Natural killer cell treated with Interleukin-12 subunit alpha and Interleukin-12 subunit beta and Interleukin-15 and Interleukin-18, amount 100 ng/mL, for 72 hours (primary cell): ENCODE measurements around the gene MBNL2. TPM values are rescaled to one million over a fixed set of nuclear protein-coding genes. Genes with fewer than 3 reads are reported as not detected.

Experiments
- ATAC-seq, 2 donors: fragments of 150-1000 bp; cut with Tn5 transposase in 1 of 2; sonication (Bioruptor Pico), chemical (Tn5 transposase) in 1 of 2; 2 replicates each; pipeline ENCODE4 v1.10.0; 2021
- DNase-seq: peaks from one replicate; pipeline ENCODE4 v3.0.0; 2022; ENCODE audit warnings: low spot score
- H3K27ac Mint-ChIP-seq, 2 donors: 1 replicate in 1 of 2; 2 replicates in 1 of 2; pipeline ENCODE4 v1.8.0; 2022; ENCODE audit warnings: mixed read lengths in 2 of 2, mild to moderate bottlenecking in 1 of 2, moderate library complexity in 1 of 2
- H3K27me3 Mint-ChIP-seq, 2 donors: 1 replicate in 1 of 2; 2 replicates in 1 of 2; pipeline ENCODE4 v1.8.0; 2022; ENCODE audit warnings: mixed read lengths in 2 of 2
- H3K36me3 Mint-ChIP-seq: one replicate; pipeline ENCODE4 v1.8.0; 2022; ENCODE audit warnings: mixed read lengths
- H3K4me1 Mint-ChIP-seq, 2 donors: 1 replicate in 1 of 2; 2 replicates in 1 of 2; pipeline ENCODE4 v1.8.0; 2022; ENCODE audit warnings: low read depth in 2 of 2, mixed read lengths in 2 of 2, mild to moderate bottlenecking in 1 of 2
- H3K4me3 Mint-ChIP-seq: one replicate; pipeline ENCODE4 v1.8.0; 2022; ENCODE audit warnings: mixed read lengths
- H3K9me3 Mint-ChIP-seq: 2 replicates; pipeline ENCODE4 v1.8.0; 2022; ENCODE audit warnings: mixed read lengths
- total RNA-seq, 2 donors: library from RNA; stranded (reverse); gene quantifications; one replicate each; pipeline ENCODE4 v1.2.3, GENCODE V29; 2022

Gene MBNL2
- total RNA-seq, 2 donors from 2014 or later, result 13.0 to 15.6 TPM

DNA sequence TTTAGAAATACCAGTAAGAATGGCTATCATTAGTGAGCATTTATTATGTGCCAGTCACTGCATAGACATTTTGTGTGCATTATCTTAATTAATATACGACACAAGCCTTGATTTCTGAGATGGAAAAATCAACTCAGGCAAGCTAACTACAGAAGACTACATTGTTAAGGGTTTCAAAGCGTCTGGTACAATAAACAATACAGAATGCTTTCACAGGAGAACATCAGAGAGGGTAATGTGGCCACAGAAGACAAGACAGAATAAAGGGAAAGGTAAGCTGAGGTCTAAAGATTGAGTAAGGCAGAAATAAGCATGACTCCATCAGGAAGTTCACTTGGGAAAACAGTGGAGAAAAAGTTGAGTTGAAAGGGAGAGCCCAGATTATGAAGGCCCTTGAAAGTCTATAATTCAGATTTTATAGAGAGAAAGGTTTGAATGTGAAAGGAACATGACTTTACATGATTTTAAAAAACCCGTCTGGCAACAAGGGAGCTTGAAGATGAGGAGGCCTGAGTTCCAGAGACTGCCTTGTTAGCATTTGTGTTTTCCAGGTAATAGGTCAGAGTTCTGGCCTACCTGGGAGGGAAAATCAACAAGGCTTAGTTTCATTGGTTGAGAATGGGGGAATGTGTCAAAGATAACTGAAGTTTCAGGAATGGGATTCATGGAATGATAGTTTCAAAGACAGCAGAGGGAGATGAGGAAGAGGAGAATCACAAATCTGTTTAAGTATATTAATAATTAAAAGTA is 1.8 kb upstream of the MBNL2 start:
- H3K4me3 Mint-ChIP-seq, result no peak overlapping the region
- H3K4me1 Mint-ChIP-seq, result peaks cover 28 to 29% of the 10 kb centered on the region in 2 donors
- ATAC-seq (no peak), DNase-seq (no peak)
- no peaks in the 10 kb centered on the region for H3K36me3 Mint-ChIP-seq
- H3K27me3 Mint-ChIP-seq, result no peaks in the 10 kb centered on the region
- H3K9me3 Mint-ChIP-seq, result no peaks in the 10 kb centered on the region
- H3K27ac Mint-ChIP-seq, result no peak overlapping the region

DNA sequence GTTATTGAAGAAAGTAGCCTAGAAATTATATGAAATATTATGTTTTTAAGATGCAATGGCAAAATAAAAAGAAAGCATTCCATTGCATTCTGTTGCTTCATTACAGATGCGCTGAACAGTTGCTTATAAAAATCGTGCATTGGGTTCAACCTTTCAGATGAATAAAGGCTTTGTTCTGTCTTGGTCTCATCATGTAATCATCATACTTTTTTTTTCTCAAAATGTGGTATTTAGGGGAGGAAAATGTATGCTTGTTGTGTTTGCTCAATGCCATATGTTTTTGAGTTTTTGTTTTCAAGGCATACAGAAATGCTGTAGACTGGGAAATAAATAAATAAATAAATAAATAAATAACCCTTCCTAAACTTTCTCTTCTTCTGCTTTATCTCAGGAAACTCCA is 1.1 kb upstream of the MBNL2 start:
- Mint-ChIP-seq H3K9me3 (no peaks in the 10 kb centered on the region), H3K4me1 (peaks cover 32 to 35% of the 10 kb centered on the region in 2 donors), H3K4me3 (no peak overlapping the region), H3K27me3 (no peaks in the 10 kb centered on the region), H3K27ac (peak overlapping the region in 1 of 2 donors; percentile 92), H3K36me3 (no peaks in the 10 kb centered on the region)
- ATAC-seq (no peak), DNase-seq (no peak)

DNA sequence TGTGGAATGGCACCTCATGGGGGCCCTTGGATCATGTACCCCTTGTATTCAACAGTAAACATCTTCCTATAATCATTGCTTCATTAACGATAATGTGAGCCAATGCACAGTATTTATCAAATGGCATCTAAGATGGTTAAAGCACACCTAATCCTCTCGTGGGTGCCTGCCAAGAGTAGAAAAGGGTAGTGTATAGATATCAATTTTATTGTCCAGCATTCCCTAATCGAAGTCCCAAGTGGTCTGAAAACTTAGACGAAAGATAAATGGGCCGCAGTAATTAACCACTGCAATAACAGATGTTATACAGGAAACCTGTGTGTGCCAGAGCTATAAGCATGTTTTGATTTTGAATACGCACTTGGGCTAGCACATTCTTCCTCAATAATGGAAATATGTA is 667 bp upstream of the MBNL2 start:
- no peak for DNase-seq
- Mint-ChIP-seq H3K9me3 (no peaks in the 10 kb centered on the region), H3K4me3 (peak overlapping the region; percentile 91), H3K4me1 (peaks cover 34 to 38% of the 10 kb centered on the region in 2 donors), H3K36me3 (no peaks in the 10 kb centered on the region), H3K27ac (peak overlapping the region in 1 of 2 donors; percentile 92), H3K27me3 (no peaks in the 10 kb centered on the region)
- ATAC-seq, result no peak

DNA sequence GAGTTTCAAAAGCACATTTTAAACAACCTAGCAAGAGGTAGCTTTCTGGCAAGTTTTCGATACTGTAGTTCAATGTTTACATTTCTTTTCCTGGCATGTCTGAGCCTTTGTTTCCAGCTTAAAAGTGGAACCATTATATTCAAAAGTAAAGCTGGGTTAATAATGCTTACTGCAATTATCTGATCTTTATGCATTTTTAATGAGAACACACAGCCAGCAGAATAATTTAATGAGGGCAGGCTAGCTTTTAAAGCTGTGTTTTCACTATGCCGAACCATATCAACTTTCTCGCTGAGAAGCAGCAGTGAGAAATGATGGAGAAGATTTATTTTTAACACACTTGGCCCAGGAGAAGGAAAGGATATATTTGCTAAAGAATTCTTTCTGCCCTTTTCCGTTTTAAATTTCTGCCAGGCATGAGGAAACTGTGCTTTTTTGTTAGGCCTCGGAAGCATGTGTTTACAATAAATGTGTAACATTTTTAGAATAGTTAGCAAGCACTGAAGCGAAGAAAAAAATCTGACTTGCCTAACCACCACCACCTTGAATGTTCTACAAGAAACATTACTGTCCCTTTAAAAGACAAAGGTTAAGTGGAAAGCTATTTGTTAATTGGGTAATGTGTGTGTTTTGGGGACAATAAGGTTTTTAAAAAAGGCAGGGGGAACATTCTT is 1.0 kb downstream of the MBNL2 start:
- Mint-ChIP-seq H3K9me3 (no peaks in the 10 kb centered on the region), H3K36me3 (no peaks in the 10 kb centered on the region), H3K4me1 (peaks cover 46 to 48% of the 10 kb centered on the region in 2 donors), H3K4me3 (peak overlapping the region; percentile 91), H3K27ac (peak overlapping the region; percentile 92 to 96), H3K27me3 (no peaks in the 10 kb centered on the region)
- no peak for DNase-seq
- ATAC-seq, result no peak

DNA sequence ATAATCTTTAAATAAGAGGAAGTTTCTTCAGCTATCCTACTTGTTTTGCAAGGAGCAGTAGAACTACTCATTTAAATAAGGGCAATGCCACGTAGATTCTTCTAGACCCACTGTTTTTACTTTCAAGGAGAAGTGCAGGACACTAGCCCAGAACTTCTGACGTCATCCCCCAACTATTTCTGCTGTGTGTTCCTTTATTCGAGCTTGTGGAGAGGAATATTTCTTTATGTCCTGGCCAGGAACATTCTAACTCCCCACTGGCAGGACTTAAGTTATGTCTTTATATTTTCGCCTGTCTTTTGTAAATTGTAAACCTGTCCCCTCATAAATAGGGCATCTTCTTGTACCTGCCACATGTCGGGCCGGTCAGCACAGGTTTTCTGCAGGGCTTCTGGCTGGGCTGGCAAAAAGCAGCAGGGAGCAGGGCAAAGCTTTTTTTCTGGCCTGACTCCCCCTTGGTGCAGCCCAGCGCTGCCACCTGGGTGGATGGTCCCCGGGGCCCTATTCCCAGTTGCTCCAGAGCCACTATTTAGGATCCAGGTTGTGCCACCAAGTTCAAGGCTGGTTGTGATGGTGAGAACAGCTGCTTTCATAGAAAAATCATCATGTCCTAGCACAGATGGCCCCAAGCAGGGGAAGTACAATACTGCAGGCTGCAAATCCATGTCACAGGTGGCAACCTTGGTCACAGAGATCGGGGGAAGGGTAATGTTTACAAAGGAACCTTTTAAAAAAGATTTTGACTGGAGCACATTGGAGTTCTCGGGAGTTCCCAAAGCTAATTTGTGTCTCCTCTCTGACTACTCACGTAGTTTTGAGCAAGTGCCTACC is 1.8 kb downstream of the MBNL2 start:
- Mint-ChIP-seq H3K9me3 (no peaks in the 10 kb centered on the region), H3K36me3 (no peaks in the 10 kb centered on the region), H3K27me3 (no peaks in the 10 kb centered on the region), H3K27ac (peak overlapping the region; percentile 92 to 96), H3K4me1 (peaks cover 46 to 48% of the 10 kb centered on the region in 2 donors), H3K4me3 (peak overlapping the region; percentile 91)
- ATAC-seq (no peak), DNase-seq (no peak)

DNA sequence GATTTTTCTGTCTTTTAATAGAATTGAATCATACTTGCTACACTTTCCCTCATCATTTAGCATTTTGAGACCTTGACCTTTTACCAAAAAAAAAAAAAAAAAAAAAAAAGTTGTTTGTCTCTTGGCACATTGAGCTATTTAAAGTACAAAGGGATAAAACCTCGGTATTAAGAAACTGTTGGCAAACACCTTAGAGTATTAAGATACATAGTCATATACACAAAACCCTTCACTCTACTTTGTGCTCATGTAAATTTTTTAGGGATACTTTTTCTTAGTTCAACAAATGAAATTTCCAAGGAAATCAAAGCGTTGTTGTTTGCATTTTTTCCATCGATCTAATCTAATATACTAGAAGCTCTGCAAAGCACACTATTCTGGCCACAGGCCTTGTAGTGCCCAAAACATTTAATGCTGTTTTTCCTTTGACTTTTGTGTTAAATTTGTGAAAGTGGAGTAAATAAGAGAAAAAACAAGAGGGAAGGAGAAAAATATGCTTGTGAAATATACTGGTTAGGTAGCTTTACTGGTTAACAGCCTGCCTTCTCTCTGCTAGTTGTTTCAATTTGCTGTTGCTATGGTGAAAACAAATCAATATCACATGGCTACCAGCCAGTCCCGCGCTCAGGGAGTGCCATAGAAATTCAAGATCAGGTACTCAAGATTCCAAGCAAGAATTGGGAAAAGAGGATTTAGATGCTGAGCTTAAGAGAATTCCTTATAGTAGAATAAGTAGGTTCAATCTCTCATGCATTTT is 2.6 kb downstream of the MBNL2 start:
- Mint-ChIP-seq H3K36me3 (no peaks in the 10 kb centered on the region), H3K4me3 (peak overlapping the region; percentile 91), H3K9me3 (no peaks in the 10 kb centered on the region), H3K27me3 (no peaks in the 10 kb centered on the region), H3K27ac (peak overlapping the region; percentile 92 to 96), H3K4me1 (peaks cover 51 to 53% of the 10 kb centered on the region in 2 donors)
- no peak for ATAC-seq
- DNase-seq, result no peak

DNA sequence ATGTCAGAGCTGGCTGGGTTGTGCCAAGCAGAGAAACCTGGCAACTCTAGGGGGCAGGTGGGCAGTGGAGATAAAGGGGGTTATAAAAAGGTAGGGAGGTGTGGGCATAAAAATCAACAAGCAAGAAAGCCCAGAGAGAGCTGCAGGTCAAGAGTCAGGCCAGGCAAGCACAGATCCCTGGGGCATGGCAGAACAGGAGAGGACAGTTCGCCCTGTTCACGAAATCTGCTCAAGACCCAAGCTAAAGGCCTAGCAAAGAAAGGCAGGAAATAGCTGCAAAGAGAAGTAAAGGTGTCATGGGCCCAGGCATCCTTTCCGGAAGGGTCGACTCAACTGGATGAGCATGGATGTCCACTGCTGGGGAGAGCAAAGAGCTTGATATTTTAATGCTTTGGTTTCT is 3.4 kb downstream of the MBNL2 start:
- Mint-ChIP-seq H3K27me3 (no peaks in the 10 kb centered on the region), H3K27ac (peak overlapping the region; percentile 92 to 96), H3K4me3 (peak overlapping the region; percentile 91), H3K9me3 (no peaks in the 10 kb centered on the region), H3K36me3 (no peaks in the 10 kb centered on the region), H3K4me1 (peaks cover 52 to 61% of the 10 kb centered on the region in 2 donors)
- DNase-seq (no peak), ATAC-seq (no peak)

DNA sequence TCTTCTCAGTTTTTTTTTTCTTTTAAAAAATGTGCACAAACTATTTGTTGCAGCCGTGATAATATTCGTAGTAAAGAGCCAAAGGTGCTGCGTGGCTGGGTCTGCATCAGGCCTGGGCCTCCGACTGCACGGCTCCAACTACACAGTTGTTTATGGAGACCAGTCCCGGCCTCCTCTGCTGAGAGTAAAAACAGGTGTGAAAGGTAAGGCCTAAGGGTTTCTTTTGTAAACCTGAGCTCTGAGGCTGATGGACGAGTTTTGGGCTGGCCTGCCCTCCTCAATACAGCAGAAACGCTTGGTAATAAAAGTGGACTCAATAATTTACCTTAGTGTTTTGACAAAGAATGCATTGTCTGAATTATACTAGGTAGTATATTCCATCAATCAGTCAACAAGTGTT is 3.9 kb downstream of the MBNL2 start:
- peak overlapping the region; percentile 91 for H3K4me3 Mint-ChIP-seq
- no peaks in the 10 kb centered on the region for H3K9me3 Mint-ChIP-seq
- peak overlapping the region; percentile 92 to 96 for H3K27ac Mint-ChIP-seq
- H3K36me3 Mint-ChIP-seq, result no peaks in the 10 kb centered on the region
- no peaks in the 10 kb centered on the region for H3K27me3 Mint-ChIP-seq
- peaks cover 52 to 61% of the 10 kb centered on the region in 2 donors for H3K4me1 Mint-ChIP-seq
- DNase-seq (no peak), ATAC-seq (no peak)

DNA sequence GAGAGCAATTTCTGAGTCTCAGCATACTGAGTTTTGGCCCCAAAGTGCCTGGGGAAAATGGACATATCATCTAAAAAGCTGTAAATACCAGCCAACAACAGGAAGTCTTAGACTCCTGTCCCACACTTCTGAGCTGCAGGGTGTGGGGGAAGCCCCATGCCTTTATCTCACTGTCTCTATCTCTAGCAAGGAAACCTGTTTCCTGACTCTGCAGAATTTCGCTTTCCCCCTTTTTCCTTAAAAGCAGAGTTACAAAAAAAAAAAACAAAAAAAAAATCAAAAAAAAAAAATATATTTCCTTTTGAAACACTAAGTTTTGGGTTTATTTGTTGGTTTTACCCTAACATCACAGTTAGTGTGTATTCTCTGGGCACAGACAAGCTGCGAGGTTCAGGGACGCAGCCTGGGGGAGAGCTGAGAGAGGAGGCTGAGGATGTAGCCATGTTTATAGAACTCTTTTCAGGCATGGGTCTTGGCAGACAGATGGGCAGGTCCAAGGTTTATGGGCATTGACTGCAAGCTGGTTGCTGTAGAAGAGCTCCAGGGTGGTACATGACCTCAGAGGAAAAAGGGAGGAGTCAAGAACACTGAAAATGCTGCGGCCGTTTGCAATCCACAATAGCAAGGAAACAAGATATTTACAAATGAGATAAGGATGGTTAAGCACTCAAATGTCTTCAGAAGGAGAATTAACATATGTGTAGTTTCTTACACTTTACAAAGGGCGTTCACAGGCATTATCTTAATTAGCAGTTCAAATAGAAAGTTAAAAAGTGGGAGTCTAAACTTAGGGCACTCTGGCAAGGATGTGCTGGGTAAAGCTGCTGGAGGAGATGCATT is 4.9 kb downstream of the MBNL2 start:
- peak; percentile 69 for DNase-seq
- H3K36me3 Mint-ChIP-seq, result no peaks in the 10 kb centered on the region

DNA sequence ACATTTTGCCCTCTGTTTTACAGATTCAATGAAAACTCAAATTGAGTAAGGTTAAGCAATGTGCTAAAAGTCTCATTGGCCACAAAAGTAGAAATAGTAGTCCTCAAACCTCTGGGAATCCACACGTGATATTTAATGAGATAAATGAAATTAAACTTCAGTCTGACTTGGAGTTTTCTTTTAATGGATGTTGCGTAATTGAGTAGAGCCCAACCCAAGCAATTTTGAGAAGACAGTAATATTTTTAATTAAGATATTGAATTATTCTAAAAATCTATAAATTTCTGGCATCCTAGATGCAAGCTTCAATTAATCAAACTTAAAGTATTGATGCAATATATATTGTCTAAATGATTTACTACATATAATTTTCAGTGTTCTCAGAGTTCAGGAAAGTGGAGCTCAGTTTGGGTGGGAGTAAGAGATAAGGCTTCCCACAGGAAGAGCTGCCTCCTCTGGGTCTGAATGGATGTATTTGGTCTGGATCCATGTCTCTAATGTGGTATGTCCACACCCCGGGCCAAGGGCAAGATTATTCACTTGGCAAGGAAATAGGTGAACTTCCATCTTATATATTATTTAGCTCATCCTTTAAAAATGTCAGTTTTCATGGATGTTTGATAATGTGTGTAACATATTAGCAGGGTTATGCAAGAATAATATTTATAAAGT is 6.9 kb downstream of the MBNL2 start:
- Mint-ChIP-seq H3K4me3 (no peak overlapping the region), H3K27ac (no peak overlapping the region), H3K27me3 (no peaks in the 10 kb centered on the region), H3K36me3 (no peaks in the 10 kb centered on the region), H3K4me1 (peaks cover 38 to 55% of the 10 kb centered on the region in 2 donors), H3K9me3 (no peaks in the 10 kb centered on the region)
- ATAC-seq, result no peak
- no peak for DNase-seq

More for the DNA sequence above, 4.9 kb downstream of the MBNL2 start:
- no peaks in the 10 kb centered on the region for H3K27me3 Mint-ChIP-seq
- ATAC-seq, result peak; percentile 70 to 71
- H3K4me1 Mint-ChIP-seq, result peaks cover 47 to 60% of the 10 kb centered on the region in 2 donors
- peak overlapping the region; percentile 67 to 96 for H3K27ac Mint-ChIP-seq
- H3K9me3 Mint-ChIP-seq, result no peaks in the 10 kb centered on the region
- H3K4me3 Mint-ChIP-seq, result peak overlapping the region; percentile 82

DNA sequence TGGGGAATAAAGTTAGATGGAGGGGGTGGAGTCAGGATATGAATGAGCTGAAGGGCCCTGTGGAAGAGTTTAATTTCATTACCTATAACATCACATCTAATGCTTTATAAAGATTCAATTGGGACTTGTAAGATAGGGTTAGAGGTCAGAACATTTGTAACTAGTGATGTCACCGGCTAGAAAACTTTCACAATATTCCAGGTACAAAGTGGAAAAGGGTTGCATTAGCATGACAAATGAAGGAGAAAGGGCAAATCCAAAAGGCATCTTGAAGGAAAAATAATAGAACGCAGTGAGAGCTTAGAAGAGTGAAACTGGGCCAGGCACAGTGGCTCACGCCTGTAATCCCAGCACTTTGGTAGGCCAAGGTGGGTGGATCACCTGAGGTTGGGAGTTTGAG is 7.6 kb downstream of the MBNL2 start:
- Mint-ChIP-seq H3K27ac (no peak overlapping the region), H3K9me3 (no peaks in the 10 kb centered on the region), H3K4me3 (no peak overlapping the region), H3K4me1 (peaks cover 38 to 56% of the 10 kb centered on the region in 2 donors), H3K36me3 (no peaks in the 10 kb centered on the region), H3K27me3 (no peaks in the 10 kb centered on the region)
- no peak for ATAC-seq
- DNase-seq, result no peak

DNA sequence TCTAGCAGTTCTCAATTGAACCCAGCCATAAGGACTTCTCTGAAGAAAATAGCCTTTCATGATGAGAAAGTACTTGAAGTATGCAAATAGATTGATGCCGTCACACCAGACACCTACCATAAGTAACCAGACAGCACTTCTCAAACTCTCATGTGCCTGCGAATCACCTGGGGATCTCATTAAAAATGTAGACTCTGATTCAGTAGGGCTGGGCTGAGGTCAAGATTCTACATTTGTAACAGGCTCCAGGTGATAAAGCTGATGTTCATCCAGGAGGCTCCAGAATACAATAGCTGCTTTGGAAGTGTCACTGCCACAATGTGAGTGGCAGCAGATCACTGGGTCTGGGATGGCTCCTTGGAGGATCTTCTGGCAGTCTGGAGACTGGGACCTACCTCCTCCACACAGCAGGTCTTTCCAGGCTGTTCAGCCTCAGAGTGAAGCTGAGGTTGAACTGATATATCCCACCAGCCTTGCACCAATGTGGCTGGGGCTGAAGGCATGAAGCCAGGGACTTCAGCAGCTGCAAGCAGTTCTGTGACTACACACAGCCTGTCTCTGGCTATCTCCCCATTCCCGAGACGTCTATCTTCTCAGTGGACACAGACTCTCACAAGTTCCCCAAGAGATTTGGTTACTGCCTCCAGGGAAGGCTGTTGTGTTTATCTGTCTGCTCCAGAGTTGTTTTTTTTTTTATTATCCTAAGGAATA is 9.1 kb downstream of the MBNL2 start:
- Mint-ChIP-seq H3K36me3 (no peaks in the 10 kb centered on the region), H3K27me3 (no peaks in the 10 kb centered on the region), H3K4me1 (peaks cover 28 to 52% of the 10 kb centered on the region in 2 donors), H3K4me3 (no peak overlapping the region), H3K9me3 (no peaks in the 10 kb centered on the region), H3K27ac (no peak overlapping the region)
- DNase-seq (no peak), ATAC-seq (no peak)
